Measurements from ENCODE around the gene ADGRA1.
"Not testable (repeated sequence)": the region's sequence is repeated elsewhere in the genome, so short reads cannot be mapped to it uniquely, and the experiment has no call there.

ADGRA1 gene

DNA sequence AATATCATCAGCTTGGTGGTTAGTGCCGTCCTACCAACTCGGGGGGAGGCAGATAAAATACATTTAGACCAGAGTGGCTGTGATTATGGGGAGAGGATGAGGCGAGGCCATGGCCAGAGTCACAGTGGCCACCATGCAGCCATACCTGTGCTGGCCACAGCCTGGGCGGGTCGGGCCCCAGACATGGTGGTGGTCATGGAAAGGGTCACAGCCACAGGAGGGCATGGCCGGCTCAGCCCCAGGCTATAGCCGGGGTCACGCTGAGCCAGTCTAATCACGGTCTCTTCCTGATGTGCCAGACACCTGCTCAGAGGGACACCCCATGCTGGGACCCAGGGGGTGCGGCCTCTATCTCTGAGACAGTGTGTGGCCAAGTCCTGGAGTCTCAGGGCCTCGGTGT lies 10.2 kb downstream of the ADGRA1 start:
- no peak for DNase-seq

GRCh38 chr10:133098426-133099124 lies 10.9 kb downstream of the ADGRA1 start:
- no peak for DNase-seq

- no peak for DNase-seq
These were observed 11.8 kb downstream of the ADGRA1 start for GRCh38 chr10:133099571-133099970.

DNA sequence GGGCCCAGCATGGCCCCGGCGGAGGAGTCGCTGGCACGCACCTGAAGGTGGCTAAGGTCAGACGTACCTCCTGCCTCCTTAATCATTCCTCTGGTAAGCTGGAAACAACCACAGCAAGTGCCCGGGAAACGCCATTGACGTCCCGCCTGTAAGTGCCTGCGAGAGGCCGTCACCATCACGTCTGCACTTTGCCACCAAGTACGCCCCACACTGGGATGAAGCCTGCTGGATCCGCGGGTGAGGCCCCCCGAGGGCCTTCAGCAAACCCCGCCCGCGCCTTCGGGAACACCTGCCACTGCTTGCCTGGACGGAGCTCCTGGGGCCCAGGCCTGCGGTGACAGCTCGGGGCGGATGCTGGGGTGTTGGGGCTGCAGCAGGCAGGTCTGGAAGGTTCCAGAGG lies 12.5 kb downstream of the ADGRA1 start:
- no peak for DNase-seq

DNA sequence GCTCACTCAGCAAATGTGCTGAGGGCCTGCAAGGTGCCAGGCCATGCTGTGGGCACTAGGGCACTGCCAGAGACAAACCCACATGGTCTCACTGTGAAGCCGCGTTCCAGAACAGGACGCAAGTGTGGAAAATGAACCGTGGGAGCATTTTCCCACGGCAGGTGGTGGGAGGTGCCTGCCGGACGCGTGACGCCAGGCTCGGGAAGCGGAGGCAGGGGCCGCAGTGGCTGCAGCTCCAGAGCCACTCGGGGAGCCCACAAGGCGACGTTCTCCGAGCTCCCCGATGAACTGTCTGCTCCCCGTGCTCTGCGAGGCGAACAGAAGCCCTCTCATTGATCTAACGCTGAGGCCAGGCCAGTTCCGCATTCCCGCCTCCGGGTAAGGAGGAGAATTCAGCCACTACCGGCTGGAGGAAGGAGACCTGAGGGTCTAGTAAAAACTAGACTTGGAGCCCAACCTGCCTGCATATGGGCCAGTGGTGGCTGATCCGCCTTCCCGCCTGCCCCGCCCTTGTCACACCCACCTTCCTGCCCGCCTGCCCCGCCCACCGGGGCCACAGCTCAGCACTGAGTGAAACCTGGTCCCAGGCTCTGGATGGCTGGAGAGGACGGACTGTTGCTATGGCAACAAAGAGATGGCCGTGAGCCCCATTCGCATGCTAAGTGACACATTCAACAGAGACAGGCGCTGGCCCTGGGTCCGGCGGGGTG lies 13.1 kb downstream of the ADGRA1 start:
- DNase-seq = no peak

DNA sequence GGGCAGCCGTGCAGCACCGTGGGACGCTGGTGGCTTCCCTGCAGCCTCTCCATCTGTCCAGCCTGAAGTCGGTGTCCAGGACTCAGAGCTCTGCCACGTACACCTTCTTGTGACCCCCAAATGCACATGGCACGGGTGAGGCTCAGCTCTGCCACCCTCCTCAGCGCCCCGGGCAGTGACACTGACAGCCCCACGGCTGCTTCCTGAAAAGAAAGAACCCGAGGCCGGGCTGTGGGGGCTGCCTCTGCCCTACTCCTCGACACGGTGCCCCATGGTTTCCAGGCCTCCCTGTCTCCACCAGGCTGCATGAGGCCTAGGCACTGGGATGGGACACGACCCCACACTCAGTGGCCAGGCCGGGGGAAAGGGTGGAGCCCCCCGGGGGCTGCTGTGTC lies 13.7 kb downstream of the ADGRA1 start:
- DNase-seq = no peak

- DNase-seq = no peak
These were observed 14.8 kb downstream of the ADGRA1 start for GRCh38 chr10:133102415-133103095.

GRCh38 chr10:133103311-133103910 lies 15.7 kb downstream of the ADGRA1 start:
- no peak for DNase-seq

- DNase-seq = no peak
These were observed 16.6 kb downstream of the ADGRA1 start for GRCh38 chr10:133104068-133104962.

- DNase-seq = no peak
These were observed 17.4 kb downstream of the ADGRA1 start for GRCh38 chr10:133104963-133105640.

- DNase-seq = no peak
These were observed 18.1 kb downstream of the ADGRA1 start for GRCh38 chr10:133105686-133106390.

GRCh38 chr10:133106516-133106915 lies 18.8 kb downstream of the ADGRA1 start:
- no peak for DNase-seq

GRCh38 chr10:133107442-133107841 lies 19.7 kb downstream of the ADGRA1 start:
- no peak for DNase-seq

DNA sequence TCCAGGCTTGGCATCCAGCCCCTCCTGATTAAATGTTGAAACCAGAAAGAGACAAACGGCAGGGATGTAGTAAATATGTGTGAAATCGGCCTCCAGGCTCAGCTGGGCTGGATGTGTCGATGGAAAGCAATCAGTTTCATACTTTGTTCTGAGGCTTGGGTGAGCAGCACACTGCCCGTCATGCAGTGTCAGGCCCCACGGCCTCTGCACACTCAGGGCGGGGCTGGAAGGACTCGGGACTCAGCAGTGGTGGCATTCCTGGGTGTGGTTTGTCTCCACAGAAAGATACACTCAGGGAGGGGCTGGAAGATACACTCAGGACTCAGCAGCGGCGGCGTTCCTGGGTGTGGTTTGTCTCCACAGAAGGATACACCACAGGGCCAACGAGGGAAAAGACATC lies 22.0 kb downstream of the ADGRA1 start:
- DNase-seq = no peak

DNA sequence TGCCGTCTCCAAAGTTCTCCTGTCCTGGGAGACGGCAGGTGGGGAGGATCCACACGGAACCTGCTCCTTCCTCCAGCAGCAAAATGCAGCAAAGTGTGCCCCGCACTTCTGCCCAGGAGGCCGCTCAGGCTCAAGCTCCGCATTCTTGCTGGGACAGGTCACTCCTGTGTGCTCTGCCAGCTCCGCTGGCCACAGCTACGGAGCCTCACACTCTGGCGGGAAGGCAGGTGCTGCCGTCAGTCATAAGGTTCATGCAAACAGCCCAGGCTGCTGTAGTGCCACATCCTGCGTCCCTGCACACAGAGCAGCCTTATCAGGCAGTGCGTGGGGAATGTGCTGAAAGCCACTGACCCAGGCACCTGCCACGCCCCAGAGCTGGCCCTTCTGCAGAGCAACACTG lies 22.4 kb downstream of the ADGRA1 start:
- DNase-seq = no peak

DNA sequence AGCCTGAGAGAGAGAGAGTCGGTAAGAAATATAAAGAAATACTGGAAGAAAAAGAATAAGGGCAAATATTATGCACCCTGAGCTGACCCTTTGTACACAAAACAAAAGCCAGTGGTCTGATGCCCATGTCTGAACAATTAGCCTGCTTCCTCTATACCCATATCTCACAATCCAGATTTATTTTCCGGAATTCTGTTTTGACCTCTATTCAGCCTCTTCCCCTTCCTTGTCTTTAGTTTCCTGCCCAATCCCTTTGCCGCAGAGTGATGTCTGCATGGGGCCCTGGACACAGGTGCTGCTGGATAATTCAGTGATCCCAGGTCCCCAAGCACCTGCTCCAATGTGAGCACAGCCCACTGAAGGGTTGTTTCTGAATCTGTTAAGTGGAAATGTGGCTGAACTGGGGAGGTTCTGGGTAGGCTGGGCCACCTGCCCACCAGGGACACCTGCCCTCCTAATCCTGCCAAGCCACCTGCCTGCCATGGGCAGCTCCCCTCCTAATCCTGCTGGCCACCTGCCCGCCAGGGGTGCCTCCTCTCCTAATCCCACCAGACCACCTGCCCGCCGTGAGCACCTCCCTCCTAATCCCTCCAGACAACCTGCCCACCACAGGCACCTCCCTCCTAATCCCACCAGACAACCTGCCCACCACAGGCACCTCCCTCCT lies 23.0 kb downstream of the ADGRA1 start:
- DNase-seq = no peak

- DNase-seq = not testable (repeated sequence)
These were observed 23.9 kb downstream of the ADGRA1 start for GRCh38 chr10:133111640-133112039.

DNA sequence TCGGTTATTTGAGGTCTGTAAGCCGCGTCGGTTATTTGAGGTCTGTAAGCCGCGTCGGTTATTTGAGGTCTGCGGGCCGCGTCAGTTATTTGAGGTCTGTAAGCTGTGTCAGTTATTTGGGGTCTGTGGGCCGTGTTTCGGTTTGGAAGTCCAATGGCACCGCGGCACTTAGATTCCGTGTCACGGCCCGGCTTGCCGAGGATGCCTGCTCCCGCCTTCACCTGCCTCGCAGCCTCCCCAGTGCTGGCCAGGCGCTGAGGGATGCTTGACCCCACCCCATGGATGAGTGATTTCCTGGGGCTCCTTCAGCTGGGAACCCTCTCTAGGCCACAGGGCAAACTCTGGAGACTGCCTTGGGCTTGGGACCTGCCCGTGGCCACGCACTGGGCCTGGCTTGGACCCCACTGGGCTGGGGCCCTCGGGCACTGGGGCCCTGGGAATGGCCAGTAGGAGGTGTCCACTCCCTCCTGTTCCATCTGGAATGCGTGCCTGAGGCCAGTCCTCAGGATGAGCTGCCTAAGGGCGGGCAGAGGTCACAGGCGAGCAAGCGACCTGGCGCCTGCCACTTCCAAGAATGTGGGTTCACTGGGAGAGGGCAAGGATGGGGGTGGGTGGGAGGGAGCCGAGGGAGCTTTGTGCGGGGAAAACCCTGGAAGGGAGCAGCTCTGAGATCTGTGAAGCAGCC lies 25.6 kb downstream of the ADGRA1 start:
- DNase-seq = no peak

GRCh38 chr10:133113847-133114246 lies 26.1 kb downstream of the ADGRA1 start:
- no peak for DNase-seq

DNA sequence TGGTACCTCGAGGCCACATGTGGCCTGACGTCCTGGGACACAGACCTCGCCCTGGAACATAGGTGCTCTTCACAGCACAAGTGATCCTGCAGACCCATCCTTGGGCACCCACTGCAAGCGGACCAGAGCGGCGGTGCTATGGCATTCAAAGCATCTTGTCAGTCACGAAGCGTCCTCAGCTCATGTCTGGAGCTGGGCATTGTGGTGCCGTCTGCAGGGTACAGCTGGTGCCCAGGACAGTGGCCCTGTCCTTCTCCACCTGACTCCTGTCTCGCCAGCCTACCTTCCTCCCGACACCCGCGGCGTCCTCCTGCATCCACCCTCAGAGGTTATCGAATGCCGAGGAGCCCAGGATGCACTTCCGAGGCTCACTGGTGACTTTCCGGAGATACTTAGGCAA lies 26.5 kb downstream of the ADGRA1 start:
- no peak for DNase-seq

All from NCI-H2227 treated with DMSO at 0.1 percent for 48 hours (cell line).